NCI-H2227 (cell line): ENCODE data around the gene APBA2.
A peak's percentile ranks its signal among the peaks of the same experiment; 100 is the strongest.

ENCODE experiments used
- DNase-seq: peaks from one replicate; lab custom pipeline; 2025; ENCODE audit not compliant: unreplicated experiment; lab: John Stamatoyannopoulos, UW

APBA2 gene

DNA sequence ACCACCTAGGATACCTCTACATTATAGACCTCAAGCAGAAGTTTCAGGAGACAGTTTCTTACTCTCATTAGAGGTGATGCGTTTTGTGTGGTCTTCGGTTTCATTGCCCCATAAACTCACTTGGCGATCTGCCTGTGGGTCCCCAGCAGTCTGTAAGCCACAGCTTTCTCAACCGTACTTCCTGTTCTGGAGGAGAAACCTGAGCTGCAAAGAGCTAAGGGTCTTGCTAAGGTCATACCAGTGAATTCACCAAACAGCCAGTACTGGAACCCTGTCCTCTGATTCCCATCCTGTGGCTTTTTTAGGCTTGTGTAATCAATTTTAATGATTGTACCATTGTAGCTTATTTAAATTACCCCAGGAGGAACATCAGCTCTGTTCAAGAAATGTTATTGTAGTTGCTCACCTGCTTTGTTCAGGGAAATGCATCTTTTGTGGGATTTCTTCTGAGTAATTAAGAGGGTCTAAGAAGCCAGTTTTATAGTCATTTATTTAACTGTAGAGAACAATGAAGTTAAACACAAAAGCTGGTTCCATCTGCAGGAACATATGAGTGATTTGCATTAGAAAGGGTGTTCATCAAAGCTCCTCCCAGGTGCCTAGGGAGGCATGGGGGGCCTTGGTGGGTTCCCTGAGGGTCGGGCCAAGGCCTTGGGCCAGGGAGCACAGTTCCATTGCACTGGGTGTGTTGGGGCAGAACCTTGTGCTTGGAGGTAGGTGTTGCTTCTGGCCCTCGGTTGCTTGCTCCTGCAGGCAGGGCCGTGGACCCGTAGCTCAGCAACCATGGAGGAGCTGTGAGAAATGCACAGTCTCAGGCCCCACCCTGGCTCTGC, 69.6 kb downstream of the APBA2 start:
- no peak for DNase-seq

DNA sequence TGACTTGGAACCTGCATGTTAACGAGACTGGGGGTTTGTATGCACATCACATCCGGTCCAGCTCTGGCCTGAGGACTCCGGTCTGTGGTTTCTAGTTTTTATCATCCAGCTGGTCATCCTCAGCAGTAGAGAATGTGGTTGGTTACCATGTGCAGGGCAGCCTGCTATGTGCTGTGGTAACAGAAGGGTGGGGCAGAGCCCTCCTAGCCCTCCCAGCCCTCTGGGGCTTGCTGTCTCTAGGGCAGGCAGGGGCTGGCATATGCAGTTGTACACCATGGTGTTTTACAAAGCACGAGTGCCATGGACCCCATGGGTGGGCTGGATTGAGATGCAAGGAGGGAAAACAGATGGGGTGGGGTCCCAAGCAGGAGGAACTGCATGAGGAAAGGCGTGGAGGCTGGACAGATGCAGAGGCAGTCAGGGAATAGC, 70.2 kb downstream of the APBA2 start:
- DNase-seq: no peak

DNA sequence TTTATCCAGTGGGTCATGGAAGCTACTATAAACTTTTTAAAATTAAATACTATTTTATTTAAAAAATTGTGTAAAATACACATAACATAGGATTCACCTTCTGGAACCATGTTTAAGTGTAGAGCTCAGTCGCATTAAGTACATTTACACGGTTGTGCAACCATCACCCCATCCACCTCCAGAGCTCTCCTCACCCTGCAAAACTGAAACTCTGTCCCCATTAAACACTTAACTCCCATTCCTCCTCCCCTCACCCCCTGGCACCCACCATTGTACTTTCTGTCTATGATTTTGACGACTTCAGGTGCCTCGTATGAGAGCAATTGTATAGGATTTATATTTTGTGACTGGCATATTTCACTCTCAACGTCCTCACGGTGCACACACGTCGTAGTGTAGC, 70.7 kb downstream of the APBA2 start:
- DNase-seq: no peak

DNA sequence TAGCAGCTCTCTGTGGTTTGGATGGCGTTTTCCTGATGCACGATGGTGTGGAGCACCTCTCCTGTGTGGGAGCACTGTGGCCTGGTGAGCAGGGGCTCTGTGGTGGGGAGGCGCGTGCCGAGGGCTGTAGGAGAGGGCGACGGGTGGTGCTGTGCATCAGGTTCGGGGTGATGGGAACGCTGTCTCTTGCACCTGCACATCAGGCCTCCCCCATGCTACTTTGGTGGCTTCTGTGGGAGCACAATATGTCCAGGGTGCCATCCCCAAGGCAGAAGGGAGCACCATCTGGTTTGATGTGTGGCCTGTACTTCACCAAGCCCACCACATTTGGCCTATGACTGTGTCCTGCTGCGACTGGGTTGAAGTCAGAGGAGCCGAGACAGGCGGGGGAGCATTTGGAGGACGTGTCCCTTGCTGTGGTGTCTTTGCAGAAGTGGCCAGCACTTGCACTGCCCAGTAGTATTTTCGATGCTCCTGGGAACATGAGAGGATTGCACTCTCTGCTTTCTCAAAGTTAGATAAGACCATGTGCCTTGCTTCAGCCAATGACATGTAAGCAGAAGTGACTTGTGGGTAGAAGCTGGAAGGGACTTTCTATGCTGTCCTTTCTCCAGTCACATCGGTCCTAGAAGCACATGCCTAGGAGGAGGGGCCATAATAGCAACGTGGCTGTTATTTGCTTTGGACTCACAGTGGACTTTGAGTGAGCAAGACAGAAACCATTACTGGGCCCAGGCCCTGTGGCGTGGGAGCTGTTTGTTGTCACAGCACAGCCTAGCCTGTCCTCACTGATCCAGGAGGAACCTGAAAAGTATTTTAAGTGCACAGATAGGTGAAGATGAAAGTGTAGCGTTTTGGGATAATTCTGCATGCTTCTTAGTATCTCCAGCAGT, 72.1 kb downstream of the APBA2 start:
- DNase-seq: no peak

DNA sequence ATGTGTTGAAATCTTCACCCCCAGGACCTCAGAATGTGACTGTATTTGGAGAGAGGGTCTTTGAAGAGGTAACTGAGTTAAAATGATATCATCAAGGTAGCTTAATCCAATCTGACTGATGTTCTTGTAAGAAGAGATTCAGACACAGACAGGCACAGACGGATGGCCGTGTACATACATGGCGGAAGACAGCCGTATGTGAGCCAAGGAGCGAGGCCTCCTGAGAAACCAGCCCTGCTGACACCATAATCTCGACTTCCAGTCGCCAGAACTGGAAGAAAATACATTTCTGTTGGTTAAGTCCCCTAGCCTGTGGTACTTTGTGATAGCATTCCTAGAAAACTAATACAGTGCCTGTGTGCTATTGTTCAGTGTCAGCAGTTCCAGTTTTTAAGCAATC, 73.6 kb downstream of the APBA2 start:
- DNase-seq: no peak

DNA sequence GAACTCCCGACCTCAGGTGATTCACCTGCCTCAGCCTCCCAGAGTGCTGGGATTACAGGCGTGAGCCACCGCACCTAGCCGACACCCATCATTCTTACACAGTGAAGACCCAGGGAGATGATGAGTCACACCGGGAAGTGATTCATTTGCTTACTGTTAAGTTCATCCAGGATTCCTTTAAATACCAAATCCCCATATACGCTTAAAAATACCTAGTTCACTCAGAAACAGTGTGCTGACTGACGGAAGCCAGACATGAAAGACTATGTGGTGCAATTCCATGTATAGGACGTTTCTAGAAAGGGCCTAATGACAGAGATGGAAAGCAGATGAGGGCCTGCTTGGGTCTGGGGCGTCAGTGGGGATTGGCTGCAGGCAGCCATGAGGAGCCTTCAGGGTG, 75.2 kb downstream of the APBA2 start:
- DNase-seq: no peak

DNA sequence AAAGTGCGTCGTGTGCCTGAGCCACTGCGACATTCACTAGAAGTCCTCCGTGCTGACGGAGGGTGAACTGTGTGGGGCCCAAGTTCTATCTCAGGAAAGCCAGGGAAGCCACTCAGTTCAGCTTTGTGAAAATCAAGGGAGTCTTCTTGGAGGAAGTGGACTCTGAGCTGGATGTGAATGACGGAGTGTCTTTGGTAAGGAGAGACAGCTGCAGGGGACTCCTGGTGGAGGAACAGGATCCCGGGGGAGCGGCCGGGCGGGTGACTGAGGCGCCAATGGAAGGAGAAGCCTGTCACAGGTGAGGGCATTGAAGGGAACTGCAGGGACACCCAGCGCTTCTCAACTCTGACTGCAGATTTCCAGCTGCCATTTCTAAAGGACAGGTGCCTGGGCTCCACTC, 75.6 kb downstream of the APBA2 start:
- DNase-seq: no peak

DNA sequence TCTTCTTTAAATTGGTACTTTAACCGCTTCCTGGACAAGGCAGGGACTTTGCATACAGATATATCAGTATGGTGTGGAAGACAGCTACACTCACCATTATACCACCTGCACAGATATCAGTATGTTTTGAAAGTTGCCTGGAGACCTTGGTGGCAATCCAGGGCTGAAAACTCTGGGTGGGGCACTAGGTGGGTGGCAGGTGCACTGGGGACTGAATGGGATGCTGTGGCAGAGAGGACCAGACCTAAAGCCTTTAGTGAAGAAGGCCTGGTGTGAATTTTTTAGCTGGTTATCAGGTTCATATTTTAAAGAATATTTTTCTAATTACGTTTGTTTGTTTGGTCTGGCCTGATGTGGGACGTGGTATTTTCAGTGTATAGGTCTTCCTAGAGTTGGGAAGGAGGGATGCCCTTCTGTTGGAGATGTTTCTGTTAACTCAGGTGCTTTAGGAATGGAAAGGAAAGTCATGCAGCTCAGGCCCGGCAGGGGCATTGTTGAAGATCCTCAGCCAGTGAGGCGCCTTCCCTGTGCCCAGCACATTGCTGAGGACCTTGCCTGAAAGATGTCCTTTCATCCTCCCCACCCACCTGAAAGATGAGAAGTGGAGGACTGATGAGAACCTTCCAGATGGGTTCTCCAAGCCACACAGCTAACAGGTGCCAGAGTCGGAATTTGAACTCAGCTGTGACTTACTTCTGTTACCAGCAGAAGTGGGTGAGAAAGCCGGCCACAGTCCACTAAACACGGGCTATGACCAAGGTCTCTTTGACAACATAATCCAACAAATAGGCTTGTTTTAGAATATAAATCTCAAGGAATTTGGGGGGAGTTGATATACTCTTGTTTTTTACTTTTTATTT, 77.3 kb downstream of the APBA2 start:
- DNase-seq: no peak

DNA sequence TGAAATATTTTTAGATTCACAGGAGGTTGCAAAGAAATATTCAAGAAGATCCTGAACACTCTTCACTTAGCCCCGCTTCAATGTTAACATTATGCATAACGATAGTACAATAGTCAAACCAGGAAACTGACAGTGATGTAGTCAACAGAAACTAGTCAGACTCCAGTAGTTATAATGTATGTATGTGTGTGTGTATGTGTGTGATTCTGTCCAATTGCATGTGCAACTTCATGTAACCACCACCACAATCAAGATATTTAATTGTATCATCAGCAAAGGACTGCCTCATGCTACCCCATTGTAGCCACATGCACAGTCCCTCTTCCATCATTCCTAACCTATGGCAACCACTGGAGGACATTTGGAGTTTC, 77.9 kb downstream of the APBA2 start:
- no peak for DNase-seq

DNA sequence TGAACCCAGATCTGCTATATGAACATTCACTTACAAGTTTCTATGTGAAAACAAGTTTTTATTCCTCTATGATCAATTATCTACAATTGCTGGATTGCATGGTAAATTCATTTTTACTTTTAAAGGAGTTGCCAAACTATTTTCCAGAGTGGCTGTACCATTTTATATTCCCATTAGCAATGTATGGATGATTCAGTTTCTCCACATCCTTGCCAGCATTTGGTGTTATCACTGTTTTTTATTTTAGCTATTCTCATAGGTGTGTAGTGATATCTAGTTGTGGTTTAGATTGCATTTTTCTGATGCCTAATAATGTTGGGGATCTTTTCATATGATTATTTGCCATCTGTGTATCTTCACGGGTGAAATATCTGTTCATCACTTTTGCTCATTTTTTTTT, 78.3 kb downstream of the APBA2 start:
- no peak for DNase-seq

DNA sequence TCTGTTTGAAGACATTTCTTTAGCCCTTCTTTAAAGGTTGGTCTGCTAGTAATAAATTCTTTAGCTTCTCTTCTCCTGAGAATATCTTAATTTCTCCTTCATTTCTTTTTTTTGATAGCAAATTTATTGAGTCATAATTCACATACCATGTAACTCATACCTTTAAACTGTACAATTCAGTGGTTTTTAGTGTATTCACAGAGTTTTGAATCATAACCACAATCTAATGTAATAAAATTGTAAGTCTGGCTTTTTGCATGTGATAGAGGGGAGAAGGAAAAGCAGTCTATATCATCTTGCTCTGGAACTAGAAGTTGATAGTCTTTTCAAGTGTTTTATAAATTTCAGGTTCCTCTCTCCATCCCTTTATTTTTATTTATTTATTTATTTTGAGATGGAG, 81.3 kb downstream of the APBA2 start:
- no peak for DNase-seq

DNA sequence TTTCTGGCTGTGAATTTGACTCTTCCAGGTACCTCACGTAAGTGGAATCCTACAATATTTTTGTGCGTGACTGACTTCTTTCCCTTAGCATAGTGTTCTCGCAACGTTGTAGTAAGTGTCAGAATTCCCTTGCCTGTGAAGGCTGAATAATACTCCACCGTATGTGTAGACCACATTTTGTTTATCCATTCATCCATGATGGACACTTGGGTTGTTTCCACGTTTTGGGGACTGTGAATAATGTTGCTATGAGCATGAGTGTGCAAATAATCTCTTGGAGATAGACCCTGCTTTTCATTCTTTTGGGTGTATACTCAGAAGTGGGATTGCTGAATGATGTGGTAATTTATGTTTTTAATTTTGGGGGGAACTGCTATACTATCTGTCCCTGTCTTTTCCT, 82.2 kb downstream of the APBA2 start:
- DNase-seq: no peak

DNA sequence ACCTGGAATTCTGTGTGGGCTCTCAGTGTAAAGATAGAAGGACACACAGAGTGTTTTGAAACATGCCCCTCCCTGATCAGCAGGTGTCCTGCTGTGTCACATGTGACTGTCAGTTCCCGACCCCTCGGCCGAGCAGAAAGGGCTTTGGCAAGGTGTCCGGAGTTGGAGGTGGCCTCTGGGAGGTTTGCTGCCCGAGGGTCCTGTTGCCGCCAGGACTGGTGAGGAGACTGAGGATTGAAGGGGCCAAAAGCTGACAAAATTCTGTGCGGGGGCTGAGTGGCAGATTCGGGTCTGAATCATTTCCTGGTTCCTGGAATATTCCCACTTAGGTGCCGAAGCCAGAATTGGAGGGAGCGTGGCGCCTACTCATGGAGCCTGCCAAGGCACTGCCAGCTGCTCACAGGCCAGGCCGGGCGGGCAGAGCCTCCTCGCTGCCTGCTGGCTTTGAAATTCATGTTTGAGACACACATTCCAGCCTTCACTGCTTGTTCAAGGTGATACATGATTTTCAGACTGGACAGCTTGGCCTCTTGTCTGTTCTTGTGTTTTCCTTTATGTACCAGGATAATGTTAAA, 83.8 kb downstream of the APBA2 start:
- no peak for DNase-seq

DNA sequence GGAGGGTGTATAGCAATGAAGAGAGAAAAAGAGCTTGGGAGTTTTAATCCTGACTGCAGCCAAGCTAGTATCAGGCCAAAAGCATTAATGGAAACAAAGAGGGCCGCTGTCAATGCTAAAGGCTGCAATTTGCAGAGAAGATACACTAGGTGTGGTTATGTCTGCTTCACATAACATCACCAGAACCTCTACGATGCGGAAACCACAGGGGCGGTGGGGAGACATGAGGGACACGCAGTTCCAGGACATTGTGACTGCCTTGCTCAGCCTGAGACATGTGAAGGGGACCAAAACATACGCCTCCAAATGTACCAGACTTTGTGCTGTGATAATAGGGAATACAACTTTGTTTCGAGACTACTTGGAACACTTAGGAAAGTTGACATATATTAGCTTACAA, 88.4 kb downstream of the APBA2 start:
- DNase-seq: no peak

DNA sequence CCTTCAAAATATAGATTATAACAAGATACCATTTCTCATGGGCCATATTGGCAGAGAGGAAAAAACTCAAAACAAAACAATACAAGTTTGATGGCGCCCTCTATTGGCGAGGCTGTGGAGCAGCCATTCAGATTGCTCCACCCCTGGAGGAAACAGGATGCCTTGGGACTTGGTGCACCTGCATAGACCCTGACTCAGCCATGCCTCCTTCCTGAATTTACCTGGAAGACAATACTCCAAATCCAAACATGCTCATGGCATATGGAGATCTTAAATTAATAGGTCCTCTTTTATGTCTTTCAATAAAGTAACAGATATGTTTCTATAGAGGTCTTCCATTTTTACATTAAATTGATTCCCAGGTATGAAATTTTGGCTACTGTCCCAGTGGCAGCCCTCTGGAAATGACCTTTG, 90.0 kb downstream of the APBA2 start:
- peak; percentile 49 for DNase-seq

DNA sequence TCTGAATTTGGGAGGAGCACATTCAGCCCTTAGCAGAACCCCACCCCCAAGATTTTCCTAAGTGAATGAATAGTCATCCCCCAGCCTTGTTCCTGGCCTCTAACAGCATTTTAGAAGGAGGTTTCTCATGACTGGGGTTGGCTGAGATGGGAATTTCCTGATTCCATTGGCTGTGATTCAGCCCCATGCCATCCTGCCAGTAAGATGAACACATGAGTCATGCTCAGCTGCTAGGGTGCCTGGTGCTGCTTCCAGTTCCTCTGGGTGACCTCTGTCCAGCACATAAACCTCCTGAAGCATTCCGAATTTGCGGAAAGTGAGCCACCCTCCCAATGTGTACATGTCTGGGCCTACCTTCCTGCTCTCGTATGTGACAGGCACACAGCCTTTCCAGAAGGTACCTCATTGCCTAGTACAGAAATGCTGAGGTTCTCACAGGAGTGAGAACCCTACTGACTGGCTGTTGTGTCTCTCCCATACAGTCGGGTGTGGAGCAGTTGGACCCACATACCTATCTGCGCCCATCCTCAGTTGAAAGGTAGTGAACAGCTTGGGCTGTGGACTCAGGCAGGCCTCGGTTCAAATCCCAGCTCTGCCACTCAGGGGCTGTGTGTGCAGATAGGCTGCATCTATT, 91.7 kb downstream of the APBA2 start:
- no peak for DNase-seq

DNA sequence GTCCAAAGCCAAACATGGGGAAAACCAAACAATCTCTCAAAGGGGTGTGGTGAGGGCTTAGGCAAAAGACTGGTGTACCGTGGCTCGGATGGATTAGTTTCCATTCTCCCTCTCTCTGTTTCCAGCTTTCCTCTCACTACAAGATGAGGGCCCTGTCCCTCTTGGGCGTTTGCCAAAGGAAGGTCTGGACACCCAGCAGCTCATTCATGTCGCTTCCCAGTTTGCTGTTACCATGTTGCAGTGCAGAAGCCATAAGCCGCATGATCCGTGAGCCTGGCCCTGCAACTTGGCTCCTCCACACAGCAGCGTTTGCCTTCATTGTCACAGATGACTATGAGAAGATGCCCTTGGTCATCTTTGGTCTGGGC, 92.2 kb downstream of the APBA2 start:
- DNase-seq: no peak

DNA sequence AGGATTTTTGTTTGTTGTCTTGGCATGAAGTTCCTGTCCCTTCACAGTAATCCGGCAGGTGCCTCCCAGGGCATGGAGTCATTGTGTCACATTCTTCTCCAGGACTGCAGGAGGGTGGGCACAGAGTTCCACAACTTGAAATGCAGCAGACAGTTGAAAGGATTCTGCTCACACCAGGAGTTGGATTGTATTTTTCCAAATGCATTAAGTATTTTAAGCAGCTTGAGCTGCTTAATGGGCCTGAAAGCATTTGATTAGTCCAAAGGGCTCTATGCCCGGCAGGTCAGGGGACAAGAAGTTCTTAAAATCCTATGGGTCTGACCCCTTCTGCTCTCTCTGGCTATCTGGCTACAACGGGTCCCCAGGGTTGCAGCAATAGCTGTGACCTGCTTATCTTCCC, 92.9 kb downstream of the APBA2 start:
- DNase-seq: no peak

DNA sequence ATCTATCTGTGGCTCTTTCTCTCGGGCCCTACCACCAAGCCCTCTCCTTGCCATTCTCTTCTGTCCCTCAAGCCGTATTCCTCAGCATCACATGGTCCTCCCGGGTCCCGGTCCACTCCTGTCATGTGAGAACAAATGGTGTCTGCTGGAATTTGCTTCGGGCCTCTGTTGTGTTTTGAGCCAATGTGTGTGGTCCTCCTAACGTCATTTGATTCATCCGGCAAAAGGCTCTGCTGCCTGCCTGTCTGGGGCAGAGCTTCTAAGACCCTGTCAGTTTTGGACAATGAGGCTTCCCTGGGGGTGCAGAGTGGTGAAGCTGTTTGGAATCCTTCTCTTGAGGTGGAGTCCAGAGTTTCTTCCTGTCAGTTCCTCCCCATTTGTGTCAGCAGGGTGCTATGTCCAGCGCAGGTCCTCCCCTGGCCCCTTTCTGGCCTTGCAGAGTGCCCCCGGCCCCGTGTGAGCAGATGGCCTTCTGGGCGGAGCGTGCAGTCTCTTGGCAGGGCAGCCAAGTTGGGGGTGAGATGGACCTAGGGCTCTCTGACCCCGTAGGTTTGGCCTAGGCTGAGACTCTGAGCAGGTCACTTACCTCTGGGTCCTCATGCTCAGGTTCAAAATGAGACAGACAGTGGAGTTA, 93.6 kb downstream of the APBA2 start:
- no peak for DNase-seq

DNA sequence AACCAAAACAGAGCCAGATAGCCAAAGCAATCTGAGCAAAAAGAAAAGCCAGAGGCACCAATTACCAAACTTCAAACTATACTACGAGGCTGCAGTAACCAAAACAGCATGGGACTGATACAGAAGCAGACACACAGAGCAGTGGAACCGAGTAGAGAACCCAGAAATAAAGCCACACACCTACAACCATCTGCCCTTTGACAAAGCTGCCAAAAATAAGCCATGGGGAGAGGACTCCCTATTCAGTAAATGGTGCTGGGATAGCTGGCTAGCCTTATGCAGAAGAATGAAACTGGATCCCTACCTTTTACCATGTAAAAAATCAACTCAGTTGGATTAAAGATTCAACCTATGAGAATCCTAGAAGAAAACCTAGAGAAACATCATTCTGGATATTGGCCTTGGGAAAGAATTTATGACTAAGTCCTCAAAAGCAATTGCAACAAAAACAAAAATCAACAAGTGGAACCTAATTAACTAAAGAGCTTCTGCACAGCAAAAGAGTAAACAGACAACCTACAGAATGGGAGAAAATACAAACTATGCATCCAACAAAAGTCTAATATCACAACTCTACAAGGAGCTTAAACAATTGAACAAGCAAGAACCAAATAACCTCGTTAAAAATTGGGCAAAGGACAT, 95.1 kb downstream of the APBA2 start:
- DNase-seq: no peak
